HG03108 (cell line): ENCODE measurements around the gene SLC10A3.

Source experiments
- ATAC-seq: cut with Tn5 transposase; IDR thresholded peaks from one replicate; pipeline ENCODE4 v1.9.1; 2021; ENCODE audit warnings: moderate library complexity; ENCODE audit not compliant: unreplicated experiment

Gene SLC10A3

DNA sequence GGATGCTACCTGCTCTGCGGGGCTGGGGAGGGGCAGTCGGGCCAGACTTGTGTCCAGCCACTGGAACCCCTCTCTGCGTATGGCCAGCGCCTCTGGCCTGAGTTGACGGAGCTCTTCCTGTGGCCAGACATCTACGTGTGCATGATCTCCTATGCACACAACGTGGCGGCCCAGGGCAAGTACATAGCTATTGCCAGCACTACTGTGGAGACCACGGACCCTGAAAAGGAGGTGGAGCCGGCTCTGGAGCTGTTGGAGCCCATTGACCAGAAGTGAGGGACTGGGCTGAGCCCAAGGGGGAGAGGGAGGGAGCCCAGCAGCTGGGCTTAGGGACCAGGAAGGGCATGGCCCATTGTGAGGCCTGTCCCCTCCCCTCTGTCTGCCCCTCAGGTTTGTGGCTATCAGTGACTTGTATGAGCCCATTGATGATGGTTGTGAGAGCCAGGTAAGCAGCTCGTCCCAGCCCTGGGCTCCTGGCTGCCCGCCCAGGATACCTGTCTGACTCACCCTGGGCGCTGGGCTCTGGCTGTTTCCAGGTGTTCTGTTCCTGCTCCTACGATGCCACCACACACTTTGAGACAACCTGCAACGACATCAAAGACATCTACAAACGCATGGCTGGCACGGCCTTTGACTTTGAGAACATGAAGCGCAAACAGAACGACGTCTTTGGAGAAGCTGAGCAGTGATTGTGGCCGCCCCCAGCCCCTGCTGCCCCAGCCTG lies 48.3 kb downstream of the SLC10A3 start:
- ATAC-seq, result no peak

DNA sequence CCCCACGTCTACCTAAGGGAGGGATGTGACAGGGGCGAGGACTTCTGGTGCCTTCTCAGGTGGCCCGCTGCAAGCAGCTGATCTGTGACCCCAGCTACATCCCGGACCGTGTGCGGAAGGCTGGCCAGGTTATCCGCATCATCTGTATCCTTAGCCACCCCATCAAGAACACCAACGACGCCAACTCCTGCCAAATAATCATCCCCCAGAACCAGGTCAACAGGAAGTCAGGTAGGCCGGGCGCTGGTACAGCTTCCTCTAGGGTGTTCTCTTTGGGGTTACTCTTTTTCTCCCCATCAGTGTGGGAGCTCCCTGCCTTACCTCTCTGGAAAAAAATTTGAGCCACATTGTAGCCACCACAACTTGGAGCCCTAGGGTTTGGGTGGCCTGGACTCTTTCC lies 48.9 kb downstream of the SLC10A3 start:
- no peak for ATAC-seq

DNA sequence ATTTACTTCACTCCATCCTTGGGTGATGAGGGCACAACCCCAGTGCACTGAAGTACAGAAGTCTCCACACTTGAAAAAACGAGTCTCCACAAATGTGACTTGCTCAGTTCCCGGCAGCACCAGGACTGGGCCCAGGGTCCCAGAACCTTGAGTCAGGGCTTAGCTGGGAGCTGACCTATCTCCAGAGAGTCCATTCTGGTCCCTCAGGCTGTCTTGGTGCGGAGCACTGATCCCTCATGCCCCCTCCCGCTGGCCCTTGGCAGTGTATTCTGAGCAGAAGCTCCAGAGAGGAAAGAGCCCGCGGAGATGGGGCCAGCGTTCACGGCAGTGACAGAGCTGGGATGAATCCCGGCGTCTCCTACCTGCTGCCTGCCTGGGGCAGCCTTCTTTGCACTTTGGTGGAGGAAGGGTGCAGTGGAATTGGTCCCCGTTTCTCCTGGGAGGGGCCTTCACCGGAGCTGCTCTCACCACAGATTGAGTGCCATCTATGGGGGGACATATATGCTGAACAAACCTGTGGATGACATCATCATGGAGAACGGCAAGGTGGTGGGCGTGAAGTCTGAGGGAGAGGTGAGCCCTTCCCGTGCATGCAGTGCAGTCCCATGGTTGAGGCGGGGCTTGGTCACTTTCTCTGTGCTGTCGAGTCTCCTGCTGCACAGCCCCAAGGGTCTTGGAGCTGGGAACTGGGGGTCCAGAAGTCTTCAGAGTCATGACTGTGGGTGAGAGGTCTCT lies 49.6 kb downstream of the SLC10A3 start:
- no peak for ATAC-seq

DNA sequence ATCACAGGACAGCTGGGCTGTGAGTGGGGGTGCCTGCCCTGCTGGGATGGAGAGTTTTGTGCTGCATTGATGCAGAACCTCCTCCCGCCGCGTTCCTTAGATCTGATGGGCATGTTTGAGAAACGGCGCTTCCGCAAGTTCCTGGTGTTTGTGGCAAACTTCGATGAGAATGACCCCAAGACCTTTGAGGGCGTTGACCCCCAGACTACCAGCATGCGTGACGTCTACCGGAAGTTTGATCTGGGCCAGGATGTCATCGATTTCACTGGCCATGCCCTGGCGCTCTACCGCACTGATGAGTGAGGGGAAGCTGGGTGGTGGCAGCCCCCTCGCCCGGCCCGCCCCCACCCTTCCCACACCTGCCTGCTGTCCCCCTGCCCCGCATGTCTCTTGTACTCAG lies 50.6 kb downstream of the SLC10A3 start:
- ATAC-seq, result no peak

DNA sequence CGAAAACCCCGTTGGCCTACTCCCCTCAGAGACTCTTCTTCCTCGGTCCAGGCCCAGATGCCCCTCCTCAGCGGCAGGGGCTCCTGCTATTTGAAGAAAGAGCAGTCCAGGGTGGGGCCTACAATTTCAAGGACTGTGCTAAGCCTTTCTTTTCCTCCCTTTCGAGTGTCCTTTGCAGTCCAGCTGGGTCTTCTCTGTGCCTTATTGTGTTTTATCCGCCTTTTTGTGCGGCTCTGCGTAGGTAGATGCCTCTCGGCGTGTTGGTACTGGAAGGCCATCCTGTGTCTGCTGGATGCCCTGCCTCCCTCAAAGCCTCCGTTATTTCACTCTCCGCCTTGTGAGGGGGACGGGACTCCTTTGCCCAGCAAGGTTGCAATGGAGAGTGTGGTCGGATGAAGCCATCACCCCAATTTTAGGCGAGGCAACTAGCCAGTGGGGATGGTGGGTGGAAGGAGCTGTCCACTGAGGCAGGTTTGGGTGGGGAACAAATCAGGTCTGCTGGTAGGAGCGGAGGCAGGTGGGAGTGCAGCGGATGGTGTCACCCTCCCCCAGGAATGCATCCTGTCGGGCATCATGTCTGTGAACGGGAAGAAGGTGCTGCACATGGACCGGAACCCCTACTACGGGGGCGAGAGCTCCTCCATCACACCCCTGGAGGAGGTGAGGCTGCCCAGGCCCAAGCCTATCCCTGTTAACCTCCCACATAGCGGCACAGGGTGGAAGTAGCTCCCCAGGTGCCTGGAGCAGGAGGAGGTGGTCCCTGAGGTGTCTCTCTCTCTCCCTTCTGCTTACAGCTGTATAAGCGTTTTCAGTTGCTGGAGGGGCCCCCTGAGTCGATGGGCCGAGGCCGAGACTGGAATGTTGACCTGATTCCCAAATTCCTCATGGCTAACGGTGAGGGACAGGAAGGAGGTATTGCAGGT lies 52.2 kb downstream of the SLC10A3 start:
- ATAC-seq, result no peak
